IMR-90 (cell line): ENCODE measurements around the gene B3GNT5. TPM values are rescaled to one million over a fixed set of nuclear protein-coding genes. Genes with fewer than 3 reads are reported as not detected.

Experiments used
- ATAC-seq: fragments of 200-7000 bp; cut with Tn5 transposase; 2 replicates; pipeline ENCODE4 v1.9.1; 2020; ENCODE audit warnings: low read depth, mild to moderate bottlenecking, moderate library complexity
- BruUV-seq: library from RNA; stranded (reverse); fragments of 400-500 nt; replicated peaks from 2 replicates; lab custom pipeline; 2021; lab: Mats Ljungman, UMichigan
- CTCF ChIA-PET: fragments of 300-600 bp; formaldehyde crosslinking; extraction: SDS; loops from one replicate; lab custom pipeline; 2021; ENCODE audit warnings: antibody characterized with exemption; lab: Yijun Ruan, JAX
- POLR2A ChIA-PET: fragments of 300-600 bp; sonication (Branson Sonifier 250); formaldehyde crosslinking; loops from one replicate; lab custom pipeline; 2022; ENCODE audit warnings: antibody characterized with exemption; ENCODE audit not compliant: unreplicated experiment; lab: Charles Lee
- DNase-seq: peaks from one replicate; pipeline ENCODE4 v3.0.0; 2013
- H2AFZ ChIP-seq: replicated peaks from 2 replicates; pipeline ENCODE3; 2013; ENCODE audit warnings: low read length, mild to moderate bottlenecking; ENCODE audit not compliant: poor library complexity
- H2AK5ac ChIP-seq: 2 replicates; pipeline ENCODE4 v1.6.1; 2013; ENCODE audit warnings: low read depth, low read length, inconsistent platforms
- H2AK9ac ChIP-seq: replicated peaks from 2 replicates; pipeline ENCODE3; 2013; ENCODE audit warnings: mild to moderate bottlenecking, low read depth, low read length, moderate library complexity; ENCODE audit not compliant: poor library complexity
- H2BK120ac ChIP-seq: 2 replicates; pipeline ENCODE4 v1.6.1; 2013; ENCODE audit warnings: low read depth, low read length, inconsistent platforms
- H2BK15ac ChIP-seq: 3 replicates; pipeline ENCODE4 v1.6.1; 2013; ENCODE audit warnings: low read depth, low read length, inconsistent platforms
- H2BK20ac ChIP-seq: 2 replicates; pipeline ENCODE4 v1.6.1; 2013; ENCODE audit warnings: low read depth, mild to moderate bottlenecking, inconsistent platforms, low read length, moderate library complexity
- H2BK5ac ChIP-seq: 2 replicates; pipeline ENCODE4 v1.6.1; 2013; ENCODE audit warnings: mild to moderate bottlenecking, low read depth, low read length, inconsistent platforms; ENCODE audit not compliant: poor library complexity, severe bottlenecking
- H3K14ac ChIP-seq: replicated peaks from 2 replicates; pipeline ENCODE4 v1.6.1; 2013; ENCODE audit warnings: low read depth, low read length, inconsistent platforms
- H3K18ac ChIP-seq: 2 replicates; pipeline ENCODE4 v1.6.1; 2013; ENCODE audit warnings: low read depth, low read length, control low read depth
- H3K23ac ChIP-seq: 2 replicates; pipeline ENCODE4 v1.6.1; 2013; ENCODE audit warnings: low read depth, low read length, inconsistent platforms
- H3K27ac ChIP-seq: 2 replicates; pipeline ENCODE4 v1.5.1; 2013; ENCODE audit warnings: mild to moderate bottlenecking, control low read depth, low read length; ENCODE audit not compliant: insufficient read depth
- H3K27me3 ChIP-seq: 2 replicates; pipeline ENCODE4 v1.6.1; 2013; ENCODE audit warnings: low read length; ENCODE audit not compliant: control insufficient read depth, insufficient read depth
- H3K36me3 ChIP-seq: 2 replicates; pipeline ENCODE4 v1.6.1; 2013; ENCODE audit warnings: low read length, mixed read lengths; ENCODE audit not compliant: control insufficient read depth, insufficient read depth
- H3K4ac ChIP-seq: 2 replicates; pipeline ENCODE4 v1.6.1; 2013; ENCODE audit warnings: low read depth, low read length, inconsistent platforms
- H3K4me1 ChIP-seq: 2 replicates; pipeline ENCODE4 v1.6.1; 2013; ENCODE audit warnings: low read length, mixed read lengths; ENCODE audit not compliant: control insufficient read depth, insufficient read depth
- H3K4me2 ChIP-seq: 2 replicates; pipeline ENCODE4 v1.6.1; 2013; ENCODE audit warnings: low read depth, mild to moderate bottlenecking, control low read depth, low read length, moderate library complexity
- H3K4me3 ChIP-seq: 2 replicates; pipeline ENCODE4 v1.5.1; 2013; ENCODE audit warnings: low read depth, mild to moderate bottlenecking, control low read depth, low read length, moderate library complexity; ENCODE audit not compliant: insufficient read depth
- H3K56ac ChIP-seq: 2 replicates; pipeline ENCODE4 v1.6.1; 2013; ENCODE audit warnings: low read length, inconsistent platforms; ENCODE audit not compliant: insufficient read depth; ENCODE audit errors: extremely low read depth
- H3K79me1 ChIP-seq, 2 experiments: 2 replicates each; pipeline ENCODE4 v1.6.1; 2013; ENCODE audit warnings: low read length in 2 of 2, inconsistent platforms in 1 of 2, low read depth in 1 of 2
- H3K9ac ChIP-seq: 2 replicates; pipeline ENCODE4 v1.6.1; 2013; ENCODE audit warnings: low read depth, low read length, control low read depth
- H3K9me1 ChIP-seq: 2 replicates; pipeline ENCODE4 v1.6.1; 2013; ENCODE audit warnings: low read length, inconsistent platforms; ENCODE audit not compliant: insufficient read depth
- H3K9me3 ChIP-seq: 2 replicates; pipeline ENCODE4 v1.6.1; 2013; ENCODE audit warnings: low read length; ENCODE audit not compliant: control insufficient read depth, insufficient read depth
- H4K20me1 ChIP-seq: 2 replicates; pipeline ENCODE4 v1.6.1; 2013; ENCODE audit warnings: low read length, inconsistent platforms; ENCODE audit not compliant: insufficient read depth
- H4K5ac ChIP-seq: 2 replicates; pipeline ENCODE4 v1.6.1; 2013; ENCODE audit warnings: mild to moderate bottlenecking, low read depth, low read length, control low read depth
- H4K8ac ChIP-seq, 2 experiments: 2 replicates each; pipeline ENCODE4 v1.6.1; 2013; ENCODE audit warnings: low read depth in 2 of 2, low read length in 2 of 2, control low read depth in 1 of 2, inconsistent platforms in 1 of 2
- H4K91ac ChIP-seq: 2 replicates; pipeline ENCODE4 v1.6.1; 2013; ENCODE audit warnings: low read depth, low read length, inconsistent platforms; ENCODE audit not compliant: insufficient read depth
- BHLHE40 ChIP-seq: fragments of 150-350 bp; IDR thresholded peaks from 2 replicates; pipeline ENCODE4 v1.6.1; 2016; ENCODE audit warnings: mild to moderate bottlenecking, low read depth, low read length
- CEBPB ChIP-seq: IDR thresholded peaks from 2 replicates; pipeline ENCODE4 v1.6.1; 2012; ENCODE audit warnings: low read depth, low read length, improper control_type of control experiment
- CHD1 ChIP-seq: IDR thresholded peaks from 2 replicates; pipeline ENCODE4 v1.6.1; 2012; ENCODE audit warnings: low read depth, low read length, improper control_type of control experiment
- CTCF ChIP-seq: conservative IDR thresholded peaks from 2 replicates; pipeline ENCODE4 v1.5.1; 2012; ENCODE audit warnings: mild to moderate bottlenecking, low read depth, low read length, improper control_type of control experiment
- ELK1 ChIP-seq: fragments of 150-350 bp; IDR thresholded peaks from 2 replicates; pipeline ENCODE4 v1.6.1; 2016; ENCODE audit warnings: low read depth, mild to moderate bottlenecking, low read length, moderate library complexity, borderline replicate concordance
- FOS ChIP-seq: fragments of 150-350 bp; IDR thresholded peaks from 2 replicates; pipeline ENCODE4 v1.6.1; 2016; ENCODE audit warnings: low read depth, low read length
- MAFK ChIP-seq: IDR thresholded peaks from 2 replicates; pipeline ENCODE4 v1.6.1; 2012; ENCODE audit warnings: low read depth, low read length, improper control_type of control experiment
- MAZ ChIP-seq: IDR thresholded peaks from 2 replicates; pipeline ENCODE4 v1.6.1; 2012; ENCODE audit warnings: low read depth, mild to moderate bottlenecking, low read length, improper control_type of control experiment, moderate library complexity, borderline replicate concordance
- MXI1 ChIP-seq: IDR thresholded peaks from 2 replicates; pipeline ENCODE4 v1.6.1; 2012; ENCODE audit warnings: low read depth, mild to moderate bottlenecking, low read length, moderate library complexity, borderline replicate concordance
- NFE2L2 ChIP-seq: fragments of 150-350 bp; IDR thresholded peaks from 2 replicates; pipeline ENCODE4 v1.6.1; 2016; ENCODE audit warnings: low read depth, mild to moderate bottlenecking, low read length
- POLR2A ChIP-seq: IDR thresholded peaks from 2 replicates; pipeline ENCODE4 v1.6.1; 2012; ENCODE audit warnings: mild to moderate bottlenecking, low read depth, low read length
- RAD21 ChIP-seq: IDR thresholded peaks from 2 replicates; pipeline ENCODE4 v1.6.1; 2012; ENCODE audit warnings: low read length, improper control_type of control experiment
- RCOR1 ChIP-seq: IDR thresholded peaks from 2 replicates; pipeline ENCODE4 v1.6.1; 2012; ENCODE audit warnings: mild to moderate bottlenecking, low read length, improper control_type of control experiment; ENCODE audit not compliant: insufficient replicate concordance
- RFX5 ChIP-seq: IDR thresholded peaks from 2 replicates; pipeline ENCODE4 v1.8.0; 2012; ENCODE audit warnings: low read depth, mild to moderate bottlenecking, low read length, moderate library complexity
- SMC3 ChIP-seq: fragments of 150-350 bp; IDR thresholded peaks from 2 replicates; pipeline ENCODE4 v1.6.1; 2016; ENCODE audit warnings: low read depth, mild to moderate bottlenecking, antibody characterized with exemption, low read length, moderate library complexity
- USF2 ChIP-seq: fragments of 150-350 bp; IDR thresholded peaks from 2 replicates; pipeline ENCODE4 v1.6.1; 2017; ENCODE audit warnings: mild to moderate bottlenecking, antibody characterized with exemption, low read length, low read depth
- WGBS, 2 experiments: methylation state at CpG; one replicate each; pipeline versions ENCODE4 v1.1.5 to v1.1.7; 2013; ENCODE audit warnings: missing lambda C conversion rate in 2 of 2; ENCODE audit not compliant: insufficient read length in 1 of 2; ENCODE audit errors: extremely low coverage in 2 of 2; 5-methylcytosine and 5-hydroxymethylcytosine counted together
- dilution Hi-C: fragments of 300-500 bp; cut with HindIII; formaldehyde crosslinking; loops from one replicate; pipeline ENCODE4 v1.14.3; 2018; ENCODE audit warnings: low sequenced_read_pairs; ENCODE audit not compliant: unreplicated experiment
- in situ Hi-C: fragments of 300-500 bp; cut with MboI; formaldehyde crosslinking; loops from 3 replicates; pipeline ENCODE4 v1.14.3; 2019; ENCODE audit warnings: low sequenced_read_pairs, inconsistent platforms, mixed read lengths
- intact Hi-C: fragments of 100-400 bp; cut with micrococcal nuclease; formaldehyde crosslinking; loops from 2 replicates; pipeline ENCODE4 v1.10.0; 2022
- polyA plus RNA-seq, 3 experiments: library from polyadenylated mRNA; depleted of rRNA; stranded (reverse); fragments of >200 nt; gene quantifications; 2 replicates each; pipeline ENCODE4 v1.2.3, GENCODE V29; 2012; ENCODE audit warnings: low replicate concordance in 1 of 3
- total RNA-seq: library from RNA; depleted of rRNA; stranded (reverse); fragments of >200 nt; gene quantifications from 2 replicates; pipeline ENCODE4 v1.2.3, GENCODE V29; 2012

Gene B3GNT5
- total and polyA plus RNA-seq, 2 of the 4 experiments (the other 2 are of a cell fraction), result 1.6 to 3.4 TPM

- Histone ChIP-seq H2AK9ac (no peak overlapping the region), H3K9ac (no peak overlapping the region), H3K4me1 (no peaks in the 10 kb centered on the region), H3K18ac (no peak overlapping the region), H3K23ac (no peak overlapping the region), H4K20me1 (no peaks in the 10 kb centered on the region), H2BK5ac (no peak overlapping the region), H3K36me3 (no peaks in the 10 kb centered on the region), H3K56ac (no peak overlapping the region), H3K4ac (no peak overlapping the region), H3K9me1 (no peaks in the 10 kb centered on the region), H3K27ac (no peak overlapping the region), H3K4me3 (no peak overlapping the region), H3K9me3 (peaks cover 7% of the 10 kb centered on the region), H2BK120ac (no peak overlapping the region), H4K5ac (no peak overlapping the region), H2AK5ac (no peak overlapping the region), H3K27me3 (peaks cover 9% of the 10 kb centered on the region), H4K91ac (no peak overlapping the region), H3K14ac (no peak overlapping the region), H3K4me2 (no peak overlapping the region), H2BK15ac (no peak overlapping the region), H2AFZ (no peak overlapping the region), H3K79me1 (no peaks in the 10 kb centered on the region), H4K8ac (no peak overlapping the region), H2BK20ac (no peak overlapping the region)
- POLR2A ChIA-PET, result no interaction called here
- WGBS, 2 experiments, result no CpG with 5 or more reads among the region's 2 CpGs
- DNase-seq (no peak), ATAC-seq (no peak)
- CTCF ChIA-PET, result no interaction called here
- in situ Hi-C loops, result no loop called here
- TF ChIP-seq BHLHE40, result no peak
- TF ChIP-seq SMC3, result no peak
- no peak for TF ChIP-seq RCOR1
- no peak for TF ChIP-seq FOS
- TF ChIP-seq ELK1, result no peak
- TF ChIP-seq CEBPB, result no peak
- no peak for TF ChIP-seq CHD1
- TF ChIP-seq RAD21, result no peak
- TF ChIP-seq MXI1, result no peak
- TF ChIP-seq NFE2L2, result no peak
- no peak for TF ChIP-seq POLR2A
- TF ChIP-seq CTCF, result no peak
- no peak for TF ChIP-seq MAZ
- no peak for TF ChIP-seq RFX5
- no peak for TF ChIP-seq USF2
- no peak for TF ChIP-seq MAFK
- dilution Hi-C loops, result no loop called here
- no TSS peak for BruUV-seq
- intact Hi-C loops, result no loop called here
These were observed 8.8 kb upstream of the B3GNT5 start for GRCh38 chr3:183244219-183244618.
